Epithelial cell of esophagus (primary cell): ENCODE data around the gene CHFR.
"Not testable (repeated sequence)": the region's sequence is repeated elsewhere in the genome, so short reads cannot be mapped to it uniquely, and the experiment has no call there.

Source experiments
- DNase-seq: peaks from one replicate; pipeline ENCODE4 v3.0.0; 2010; ENCODE audit warnings: low read depth
- H3K4me3 ChIP-seq: 2 replicates; pipeline ENCODE4 v1.5.1; 2011; ENCODE audit warnings: mild to moderate bottlenecking, low read length, control low read depth
- TF ChIP-seq, protein P1 (sequence below): IDR thresholded peaks from 2 replicates; pipeline ENCODE4 v1.5.1; 2011; ENCODE audit warnings: low read depth, mild to moderate bottlenecking, low read length, control low read depth, inconsistent platforms; ENCODE audit not compliant: insufficient read depth; ENCODE audit errors: missing control alignments

The CHFR gene

DNA sequence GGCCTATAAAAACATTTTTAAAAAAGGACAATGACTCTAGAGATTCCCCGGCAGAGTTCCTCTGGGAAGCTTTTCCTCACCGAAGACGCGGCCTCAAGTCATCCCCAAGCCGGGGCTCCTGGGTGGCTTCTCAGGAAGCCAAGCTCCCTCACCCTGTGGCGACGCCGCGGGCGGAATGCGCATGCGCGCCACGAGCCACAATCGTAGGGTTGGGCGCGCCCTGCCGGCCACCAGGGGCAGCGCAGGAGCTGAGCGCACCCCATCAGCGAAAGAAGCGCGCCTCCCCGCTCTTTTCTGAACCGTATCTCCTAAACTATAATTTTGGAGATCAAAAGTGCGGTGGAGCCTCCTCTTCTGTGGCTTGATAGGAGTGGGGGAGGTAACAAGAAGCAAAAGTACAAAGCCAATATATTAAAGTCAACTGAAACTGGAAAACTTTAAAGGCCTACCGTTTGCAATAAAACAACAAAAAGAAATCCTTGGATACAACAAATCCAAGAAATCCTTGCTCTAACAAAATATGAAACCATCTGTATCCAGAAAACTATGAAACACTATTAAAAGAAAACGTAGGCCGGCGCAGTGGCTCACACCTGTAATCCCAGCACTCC, 17.4 kb upstream of the CHFR start:
- peak; percentile 45 for DNase-seq
- TF ChIP-seq, protein P1, sequence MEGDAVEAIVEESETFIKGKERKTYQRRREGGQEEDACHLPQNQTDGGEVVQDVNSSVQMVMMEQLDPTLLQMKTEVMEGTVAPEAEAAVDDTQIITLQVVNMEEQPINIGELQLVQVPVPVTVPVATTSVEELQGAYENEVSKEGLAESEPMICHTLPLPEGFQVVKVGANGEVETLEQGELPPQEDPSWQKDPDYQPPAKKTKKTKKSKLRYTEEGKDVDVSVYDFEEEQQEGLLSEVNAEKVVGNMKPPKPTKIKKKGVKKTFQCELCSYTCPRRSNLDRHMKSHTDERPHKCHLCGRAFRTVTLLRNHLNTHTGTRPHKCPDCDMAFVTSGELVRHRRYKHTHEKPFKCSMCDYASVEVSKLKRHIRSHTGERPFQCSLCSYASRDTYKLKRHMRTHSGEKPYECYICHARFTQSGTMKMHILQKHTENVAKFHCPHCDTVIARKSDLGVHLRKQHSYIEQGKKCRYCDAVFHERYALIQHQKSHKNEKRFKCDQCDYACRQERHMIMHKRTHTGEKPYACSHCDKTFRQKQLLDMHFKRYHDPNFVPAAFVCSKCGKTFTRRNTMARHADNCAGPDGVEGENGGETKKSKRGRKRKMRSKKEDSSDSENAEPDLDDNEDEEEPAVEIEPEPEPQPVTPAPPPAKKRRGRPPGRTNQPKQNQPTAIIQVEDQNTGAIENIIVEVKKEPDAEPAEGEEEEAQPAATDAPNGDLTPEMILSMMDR, result peak; percentile 62

DNA sequence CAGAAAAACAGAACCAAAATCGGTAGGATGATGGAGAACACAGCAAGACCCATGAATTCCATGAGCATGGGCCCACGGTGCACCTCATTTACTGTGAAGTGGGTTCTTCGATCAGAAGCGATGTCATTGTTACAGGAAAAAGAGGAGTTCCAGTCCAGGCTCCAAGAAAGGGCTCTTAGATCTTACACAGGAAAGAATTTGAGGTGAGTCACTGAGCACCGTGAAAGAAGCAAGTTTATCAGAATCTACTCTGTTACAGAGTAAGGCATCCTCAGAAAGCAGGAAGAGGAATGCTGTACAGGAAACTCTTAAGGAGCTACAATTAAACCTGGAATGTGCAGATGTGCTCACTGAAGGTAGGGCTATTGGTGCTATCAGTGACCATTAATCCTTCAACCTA, 11.6 kb upstream of the CHFR start:
- TF ChIP-seq, protein P1, result no peak
- peak; percentile 29 for DNase-seq
- no peak overlapping the region for H3K4me3 ChIP-seq

More for the DNA sequence above, 17.4 kb upstream of the CHFR start:
- H3K4me3 ChIP-seq, result no peak overlapping the region

DNA sequence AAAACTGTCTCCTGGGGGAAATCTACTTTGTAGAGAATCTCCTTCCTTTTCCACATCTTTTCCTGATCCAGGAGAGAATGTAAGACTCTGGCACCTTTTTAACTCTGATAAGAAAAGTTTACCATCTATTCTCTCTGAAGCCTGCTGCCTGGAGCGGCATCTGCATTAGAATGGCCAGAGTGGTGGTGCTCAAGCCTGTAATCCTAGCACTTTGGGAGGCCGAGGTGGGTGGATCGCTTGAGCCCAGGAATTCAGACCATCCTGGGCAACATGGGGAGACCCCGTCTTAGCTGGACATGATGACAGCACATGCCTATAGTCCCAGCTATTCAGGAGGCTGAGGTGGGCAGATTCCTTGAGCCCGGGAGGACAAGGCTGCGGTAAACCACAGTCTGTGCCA, 1.4 kb upstream of the CHFR start:
- TF ChIP-seq, protein P1, result no peak
- no peak for DNase-seq
- H3K4me3 ChIP-seq, result no peak overlapping the region

DNA sequence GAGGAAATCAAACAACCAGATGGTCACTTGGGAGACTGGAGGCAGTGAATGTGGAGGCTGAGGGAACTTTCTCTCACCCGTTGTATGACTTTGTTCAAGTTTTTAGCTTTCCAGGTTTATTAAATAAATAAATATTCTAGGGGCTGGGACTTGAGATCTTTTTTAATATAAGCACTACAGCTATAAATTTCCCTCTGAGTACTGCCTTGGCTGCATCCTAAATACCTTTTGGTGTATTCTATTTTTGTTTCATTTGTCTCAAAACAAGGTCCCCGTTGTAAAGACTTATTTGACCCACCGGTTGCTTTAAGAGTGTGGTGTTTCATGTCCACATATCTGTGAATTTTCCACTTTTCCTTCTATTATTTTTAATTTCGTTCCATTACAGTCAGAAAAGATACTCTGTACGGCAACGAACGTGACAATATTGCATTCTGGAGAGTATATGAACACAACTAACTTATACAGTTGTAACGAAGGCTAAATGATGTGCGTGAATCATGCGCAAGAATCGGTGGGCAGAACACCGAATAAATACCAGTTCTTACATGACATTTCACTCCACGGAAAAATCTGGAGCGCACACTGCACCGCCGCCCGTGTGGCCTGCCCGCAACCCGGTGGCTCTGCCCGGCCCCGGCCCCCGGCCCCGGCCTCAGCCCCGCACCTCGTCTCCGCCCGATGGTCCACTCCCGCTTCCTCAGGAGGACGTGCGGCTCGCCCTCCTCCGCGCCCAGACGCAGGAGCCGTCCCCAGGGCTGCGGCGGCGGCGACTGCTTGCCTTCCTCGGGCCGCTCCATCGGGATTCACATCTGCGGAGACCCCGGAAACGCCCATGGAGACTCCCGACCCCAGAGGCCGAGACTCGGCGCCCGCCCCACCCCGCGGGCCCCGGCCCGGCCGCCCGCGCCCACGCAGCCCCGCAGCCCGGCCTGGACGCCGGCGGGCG, 602 bp downstream of the CHFR start:
- TF ChIP-seq, protein P1, result no peak
- DNase-seq, result peak; percentile 9

DNA sequence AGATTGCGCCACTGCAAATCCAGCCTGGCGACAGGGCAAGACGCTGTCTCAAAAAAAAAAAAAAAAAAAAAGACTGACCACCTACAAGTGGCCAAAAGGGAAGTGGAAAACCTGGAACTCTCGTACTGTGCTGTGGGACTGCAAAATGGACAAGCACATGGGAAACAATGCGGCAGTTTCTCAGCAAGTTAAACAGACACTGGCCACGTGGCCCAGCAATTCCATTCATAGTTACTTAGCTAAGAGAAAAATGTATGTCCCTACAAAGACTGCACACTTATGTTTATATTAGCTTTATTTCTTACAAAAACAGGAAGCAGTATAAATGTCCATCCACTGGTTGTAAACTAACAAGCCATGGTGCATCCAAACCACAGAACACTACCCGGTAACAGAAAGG, 5.6 kb downstream of the CHFR start:
- TF ChIP-seq, protein P1, result no peak
- DNase-seq, result no peak
- H3K4me3 ChIP-seq, result no peak overlapping the region

More for the DNA sequence above, 602 bp downstream of the CHFR start:
- H3K4me3 ChIP-seq, result peak overlapping the region; percentile 65

DNA sequence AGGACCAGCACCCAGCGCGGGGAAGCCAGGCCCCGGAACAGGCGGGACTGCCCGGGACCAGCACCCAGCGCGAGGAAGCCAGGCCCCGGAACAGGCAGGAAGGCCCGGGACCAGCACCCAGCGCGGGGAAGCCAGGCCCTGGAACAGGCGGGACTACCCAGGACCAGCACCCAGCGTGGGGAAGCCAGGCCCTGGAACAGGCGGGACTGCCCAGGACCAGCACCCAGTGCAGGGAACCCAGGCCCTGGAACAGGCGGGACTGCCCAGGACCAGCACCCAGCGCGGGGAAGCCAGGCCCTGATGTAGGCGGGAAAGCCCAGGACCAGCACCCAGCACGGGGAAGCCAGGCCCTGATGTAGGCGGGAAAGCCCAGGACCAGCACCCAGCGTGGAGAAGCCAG, 12.8 kb downstream of the CHFR start:
- DNase-seq, H3K4me3 ChIP-seq: not testable (repeated sequence)

DNA sequence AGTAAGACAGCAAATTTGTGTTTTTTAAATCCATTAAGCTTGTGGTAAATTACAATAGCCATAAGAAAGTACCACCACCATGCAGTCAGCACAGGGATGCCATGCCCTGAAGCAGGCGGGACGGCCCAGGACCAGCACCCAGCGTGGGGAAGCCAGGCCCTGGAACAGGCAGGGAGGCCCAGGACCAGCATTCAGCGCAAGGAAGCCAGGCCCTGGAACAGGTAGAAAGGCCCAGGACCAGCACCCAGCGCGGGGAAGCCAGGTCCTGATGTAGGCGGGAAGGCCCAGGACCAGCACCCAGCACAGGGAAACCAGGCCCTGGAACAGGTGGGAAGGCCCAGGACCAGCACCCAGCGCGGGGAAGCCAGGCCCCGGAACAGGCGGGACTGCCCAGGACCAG, 13.2 kb downstream of the CHFR start:
- TF ChIP-seq, protein P1, result no peak
- no peak overlapping the region for H3K4me3 ChIP-seq
- no peak for DNase-seq
